BLaER1 (cell line): Measurements from ENCODE around the gene CETP.
"Not testable (repeated sequence)": the region's sequence is repeated elsewhere in the genome, so short reads cannot be mapped to it uniquely, and the experiment has no call there.

Experiments used
- H3K27ac ChIP-seq: shearing (Covaris generic); formaldehyde crosslinking; 2 replicates; pipeline ENCODE4 v1.8.1; 2022
- H3K27me3 ChIP-seq: shearing (Covaris generic); formaldehyde crosslinking; 2 replicates; pipeline ENCODE4 v1.8.1; 2022
- H3K36me3 ChIP-seq: shearing (Covaris generic); formaldehyde crosslinking; 2 replicates; pipeline ENCODE4 v1.8.1; 2022
- H3K4me1 ChIP-seq: shearing (Covaris generic); formaldehyde crosslinking; 2 replicates; pipeline ENCODE4 v1.8.1; 2022
- H3K4me2 ChIP-seq: shearing (Covaris generic); formaldehyde crosslinking; 2 replicates; pipeline ENCODE4 v1.8.1; 2022
- H3K4me3 ChIP-seq: shearing (Covaris generic); formaldehyde crosslinking; 2 replicates; pipeline ENCODE4 v1.8.1; 2022
- H3K9ac ChIP-seq: shearing (Covaris generic); formaldehyde crosslinking; 2 replicates; pipeline ENCODE4 v1.8.1; 2022
- H3K9me3 ChIP-seq: shearing (Covaris generic); formaldehyde crosslinking; 2 replicates; pipeline ENCODE4 v1.8.1; 2022
- H4K20me1 ChIP-seq: shearing (Covaris generic); formaldehyde crosslinking; 2 replicates; pipeline ENCODE4 v1.8.1; 2022
- Cebpa-rat ChIP-seq: shearing (Covaris generic); IDR thresholded peaks from 2 replicates; pipeline ENCODE4 v1.8.1; 2022

The CETP gene

DNA sequence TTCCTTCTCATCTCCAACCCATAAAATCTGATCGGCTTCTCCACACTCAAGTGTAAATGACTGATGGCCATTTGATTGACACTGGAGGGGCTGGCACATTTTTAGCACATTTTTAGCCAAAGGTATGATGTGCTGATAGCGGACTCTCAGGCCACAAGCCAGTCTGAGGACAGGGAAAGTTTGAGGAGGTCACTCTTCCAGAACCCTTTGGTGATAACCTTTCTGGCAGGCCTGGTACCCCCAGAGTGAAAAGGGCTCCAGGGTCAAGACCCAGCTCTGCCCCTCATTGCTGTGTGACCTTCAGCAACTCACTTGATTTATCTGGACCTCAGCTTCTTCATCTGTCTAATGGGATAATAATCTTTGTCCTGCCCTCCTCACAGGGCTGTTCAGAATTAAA, 25.9 kb downstream of the CETP start:
- Histone ChIP-seq H3K4me1 (peaks cover 94% of the 10 kb centered on the region), H4K20me1 (no peaks in the 10 kb centered on the region), H3K4me3 (no peak overlapping the region), H3K4me2 (peak overlapping the region; percentile 89), H3K9me3 (no peaks in the 10 kb centered on the region), H3K36me3 (no peaks in the 10 kb centered on the region), H3K9ac (no peak overlapping the region), H3K27me3 (no peaks in the 10 kb centered on the region), H3K27ac (no peak overlapping the region)
- no peak for TF ChIP-seq Cebpa-rat

DNA sequence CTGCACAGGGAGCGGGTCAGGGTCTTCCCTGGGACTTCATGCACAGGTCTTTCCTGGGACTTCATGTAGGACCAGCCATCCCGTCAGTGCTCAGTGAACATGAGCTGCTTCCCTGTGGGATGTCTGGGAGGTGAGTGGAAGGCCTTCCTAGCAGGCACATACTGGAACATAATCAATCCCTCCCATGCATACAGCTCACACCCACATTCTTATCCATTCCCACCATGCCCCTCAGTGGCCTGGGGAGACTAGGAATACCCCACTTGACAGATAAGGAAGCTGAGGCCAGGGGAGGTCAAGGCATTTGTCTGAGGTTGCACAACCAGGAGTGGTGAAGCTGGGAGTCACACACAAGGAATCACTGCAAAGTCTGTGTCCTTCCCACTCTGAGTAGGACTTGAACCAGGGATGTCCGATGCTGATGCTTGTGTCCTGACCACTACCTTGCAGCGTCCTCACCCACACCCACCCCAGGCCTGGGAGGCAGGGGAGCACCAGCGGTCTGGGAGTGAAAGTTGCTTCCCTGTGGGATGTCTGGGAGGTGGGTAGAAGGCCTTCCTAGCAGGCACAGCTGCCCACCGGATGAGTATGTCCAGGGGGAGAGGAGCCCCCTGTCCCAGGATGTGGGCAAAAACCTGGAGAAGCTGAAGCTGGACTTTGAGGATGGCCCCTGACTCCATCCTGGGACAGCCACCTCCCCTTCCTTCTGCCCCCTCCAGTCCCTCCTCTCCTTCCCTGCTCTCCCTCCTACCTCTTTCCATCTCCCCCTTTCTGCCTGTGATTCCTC, 26.6 kb downstream of the CETP start:
- H3K36me3 ChIP-seq = no peaks in the 10 kb centered on the region
- H3K27ac ChIP-seq = peak overlapping the region; percentile 85
- peaks cover 90% of the 10 kb centered on the region for H3K4me1 ChIP-seq
- no peaks in the 10 kb centered on the region for H3K9me3 ChIP-seq
- peak overlapping the region; percentile 89 for H3K4me2 ChIP-seq
- peak overlapping the region; percentile 83 for H3K4me3 ChIP-seq
- TF ChIP-seq Cebpa-rat = no peak
- peak overlapping the region; percentile 87 for H3K9ac ChIP-seq
- no peaks in the 10 kb centered on the region for H3K27me3 ChIP-seq
- H4K20me1 ChIP-seq = no peaks in the 10 kb centered on the region

DNA sequence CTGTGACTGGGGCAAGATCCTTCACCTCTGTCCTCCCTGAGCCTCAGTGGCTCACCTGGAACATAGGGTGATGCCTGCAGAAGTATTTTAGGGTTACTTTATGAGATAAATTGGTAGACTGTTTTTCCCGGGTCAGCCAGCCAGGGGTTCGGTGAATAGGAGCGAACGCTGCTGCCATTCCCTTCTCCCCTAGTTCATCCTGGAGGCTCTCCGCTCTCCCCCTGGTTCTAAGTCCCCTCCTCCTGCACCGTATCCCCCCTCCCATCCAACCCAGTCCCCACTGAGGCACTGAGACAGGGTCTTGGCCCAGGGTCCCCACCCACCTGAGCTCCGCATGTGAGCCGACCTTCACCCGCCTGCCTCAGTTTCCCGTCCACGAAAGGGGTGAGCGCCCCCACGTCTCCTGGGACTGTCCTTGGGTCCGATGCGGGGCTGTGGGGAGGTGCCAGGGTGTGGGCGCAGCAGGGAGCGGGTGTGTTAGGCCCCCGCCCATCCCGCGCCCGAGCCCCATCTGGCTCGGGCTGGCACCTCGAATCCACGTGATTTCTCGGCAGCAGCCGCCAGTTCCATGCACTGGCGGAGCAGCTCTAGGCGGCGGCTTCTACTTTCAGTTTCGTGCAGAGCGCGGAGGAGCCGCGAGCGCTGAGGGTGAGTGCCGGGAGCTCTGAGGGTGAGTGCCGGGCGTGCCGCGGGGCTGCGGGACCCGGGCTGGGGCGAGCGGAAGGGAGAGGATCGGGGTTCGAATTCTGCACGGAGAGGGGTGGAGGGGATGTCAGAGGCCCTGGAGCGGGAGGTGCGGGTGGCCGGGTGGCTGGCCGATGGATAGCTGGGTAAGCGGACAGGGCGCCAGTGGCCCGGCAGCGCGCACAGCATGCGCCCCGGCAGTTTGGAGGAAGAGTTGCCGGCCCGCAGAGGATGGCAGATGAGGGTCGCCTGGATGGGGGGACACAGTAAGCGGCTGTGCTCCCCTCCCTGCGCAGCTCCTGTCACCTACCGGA, 27.5 kb downstream of the CETP start, which contains the start of gene NLRC5:
Gene NLRC5, plus strand, starts transcription at position 610 of the 998 bp plus-strand sequence. CDS start 31,156 bp downstream, outside the sequence.
- peak within 1 kb of the TSS; percentile 85 for H3K27ac ChIP-seq
- H3K4me2 ChIP-seq = peak within 1 kb of the TSS; percentile 89
- no peaks in the 10 kb centered on the region for H3K27me3 ChIP-seq
- no peaks in the 10 kb centered on the region for H3K9me3 ChIP-seq
- H3K4me1 ChIP-seq = peaks cover 85% of the 10 kb centered on the region
- H4K20me1 ChIP-seq = peaks cover 1% of the 10 kb centered on the region; the same call in 1 of the 2 replicates
- no peak for TF ChIP-seq Cebpa-rat
- H3K36me3 ChIP-seq = no peaks in the 10 kb centered on the region
- peak within 1 kb of the TSS; percentile 87 for H3K9ac ChIP-seq
- H3K4me3 ChIP-seq = peak within 1 kb of the TSS; percentile 83

DNA sequence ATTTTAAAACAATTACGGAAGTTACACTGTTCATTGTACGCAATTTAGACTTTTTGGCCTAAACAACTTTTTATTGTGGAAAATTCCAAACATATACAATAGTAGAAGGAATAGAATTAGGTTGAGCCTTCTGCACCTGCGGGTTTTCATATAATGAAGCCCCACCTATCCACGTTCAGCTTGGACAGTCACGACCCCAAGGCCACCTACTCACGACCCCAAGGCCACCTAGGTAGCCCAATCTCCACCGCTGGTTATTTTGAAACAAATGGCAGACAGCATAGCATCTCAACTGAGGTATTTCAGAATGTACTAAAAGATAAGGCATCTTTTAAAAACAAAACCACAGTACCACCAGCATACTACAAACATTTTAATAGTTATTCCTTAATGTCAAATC, 28.2 kb downstream of the CETP start:
- Histone ChIP-seq H3K36me3 (no peaks in the 10 kb centered on the region), H3K4me2 (peak overlapping the region; percentile 89), H3K27ac (peak overlapping the region; percentile 85), H4K20me1 (peaks cover 9% of the 10 kb centered on the region; the same call in 1 of the 2 replicates), H3K4me3 (peak overlapping the region; percentile 83), H3K9me3 (no peaks in the 10 kb centered on the region), H3K27me3 (no peaks in the 10 kb centered on the region), H3K4me1 (peaks cover 85% of the 10 kb centered on the region), H3K9ac (peak overlapping the region; percentile 87)
- no peak for TF ChIP-seq Cebpa-rat

DNA sequence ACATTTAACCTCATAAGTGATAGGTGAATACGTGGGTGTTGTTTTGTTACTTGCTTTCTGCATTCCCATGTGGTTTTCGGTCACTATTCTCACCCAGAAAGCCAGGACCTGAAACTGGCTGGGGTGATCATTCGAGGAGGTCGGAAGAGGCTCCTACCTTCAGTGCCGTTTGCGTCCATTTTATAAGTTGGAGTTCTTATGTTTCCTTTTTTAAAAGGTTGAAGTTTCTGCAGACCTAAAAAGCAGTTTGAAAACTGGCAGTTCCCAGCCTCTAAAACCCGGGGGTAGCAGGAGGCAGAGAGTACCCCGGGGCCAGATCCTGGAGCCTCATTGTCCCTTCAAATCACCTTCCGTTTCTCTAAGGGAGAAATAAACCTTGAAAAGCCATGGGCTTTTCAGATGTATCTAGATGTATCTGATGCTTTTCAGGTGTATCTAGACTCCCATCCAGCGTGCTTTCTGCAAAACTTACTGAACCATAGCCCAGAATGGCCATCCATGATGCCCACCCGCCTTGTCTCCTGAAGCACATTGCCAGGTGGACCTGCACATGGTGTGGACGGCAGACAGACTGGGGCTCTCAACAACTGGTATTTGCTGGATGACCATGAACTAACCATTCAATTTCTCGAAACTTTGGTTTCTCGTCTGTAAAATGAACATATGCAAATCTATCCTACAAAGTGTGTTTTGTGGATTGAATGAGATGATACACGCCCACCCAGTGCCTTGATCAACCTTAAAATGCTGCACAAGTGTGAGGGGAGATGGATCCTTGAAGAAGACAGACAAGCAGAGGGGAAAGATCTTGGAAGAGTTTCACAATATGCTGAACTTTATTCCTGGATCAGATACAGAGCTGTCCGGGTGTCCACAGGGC, 28.9 kb downstream of the CETP start:
- Histone ChIP-seq H3K27me3 (no peaks in the 10 kb centered on the region), H4K20me1 (peaks cover 14% of the 10 kb centered on the region; the same call in 1 of the 2 replicates), H3K9me3 (no peaks in the 10 kb centered on the region), H3K4me2 (peak overlapping the region; percentile 89), H3K4me3 (peak overlapping the region; percentile 83), H3K27ac (no peak overlapping the region; the same call in 1 of the 2 replicates), H3K4me1 (peaks cover 85% of the 10 kb centered on the region), H3K36me3 (no peaks in the 10 kb centered on the region), H3K9ac (peak overlapping the region; percentile 87; the same call in 1 of the 2 replicates)
- no peak for TF ChIP-seq Cebpa-rat

DNA sequence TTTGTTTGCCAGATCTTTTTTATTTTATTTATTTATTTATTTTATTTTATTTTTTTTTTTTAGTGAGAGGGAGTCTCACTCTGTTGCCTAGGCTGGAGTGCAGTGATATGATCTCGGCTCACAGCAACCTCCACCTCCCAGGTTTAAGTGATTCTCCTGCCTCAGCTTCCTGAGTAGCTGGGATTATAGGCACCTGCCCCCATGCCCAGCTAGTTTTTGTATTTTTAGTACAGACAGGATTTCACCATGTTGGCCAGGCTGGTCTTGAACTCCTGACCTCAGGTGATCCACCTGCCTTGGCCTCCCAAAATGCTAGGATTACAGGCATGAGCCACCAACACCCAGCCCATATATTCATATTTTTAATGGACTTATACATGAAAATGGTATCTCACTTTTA, 30.7 kb downstream of the CETP start:
- H3K9ac ChIP-seq, H3K9me3 ChIP-seq, H3K4me3 ChIP-seq, H3K27ac ChIP-seq, H3K27me3 ChIP-seq, H3K4me2 ChIP-seq, H3K36me3 ChIP-seq: not testable (repeated sequence)
- H4K20me1 ChIP-seq = peaks cover 14% of the 10 kb centered on the region; the same call in 1 of the 2 replicates
- H3K4me1 ChIP-seq = peaks cover 74% of the 10 kb centered on the region

DNA sequence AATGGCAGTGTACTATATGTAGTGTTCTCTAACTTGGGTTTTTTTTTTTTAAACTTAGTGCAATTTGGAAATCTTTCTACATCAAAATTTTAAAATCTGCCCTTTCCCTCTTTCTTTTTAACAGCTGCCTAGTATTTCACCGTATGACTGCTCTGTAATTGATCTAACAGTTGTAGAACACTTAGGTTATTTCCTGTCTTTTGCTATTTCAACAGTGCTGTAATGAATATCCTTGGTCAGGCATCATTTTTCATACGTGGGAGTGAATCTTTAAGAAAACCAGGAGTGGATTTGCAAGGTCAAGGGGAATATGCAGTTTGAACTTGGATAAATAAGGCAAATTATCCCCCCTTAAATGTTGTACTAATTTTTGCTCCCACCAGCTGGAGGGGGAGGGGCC, 31.5 kb downstream of the CETP start:
- no peak for TF ChIP-seq Cebpa-rat
- H3K36me3 ChIP-seq = no peaks in the 10 kb centered on the region
- H3K27me3 ChIP-seq = no peaks in the 10 kb centered on the region
- no peak overlapping the region for H3K9ac ChIP-seq
- H3K4me1 ChIP-seq = peaks cover 66% of the 10 kb centered on the region
- no peak overlapping the region for H3K4me2 ChIP-seq
- no peak overlapping the region for H3K27ac ChIP-seq
- no peak overlapping the region for H3K4me3 ChIP-seq
- H3K9me3 ChIP-seq = no peaks in the 10 kb centered on the region
- peaks cover 14% of the 10 kb centered on the region; the same call in 1 of the 2 replicates for H4K20me1 ChIP-seq

DNA sequence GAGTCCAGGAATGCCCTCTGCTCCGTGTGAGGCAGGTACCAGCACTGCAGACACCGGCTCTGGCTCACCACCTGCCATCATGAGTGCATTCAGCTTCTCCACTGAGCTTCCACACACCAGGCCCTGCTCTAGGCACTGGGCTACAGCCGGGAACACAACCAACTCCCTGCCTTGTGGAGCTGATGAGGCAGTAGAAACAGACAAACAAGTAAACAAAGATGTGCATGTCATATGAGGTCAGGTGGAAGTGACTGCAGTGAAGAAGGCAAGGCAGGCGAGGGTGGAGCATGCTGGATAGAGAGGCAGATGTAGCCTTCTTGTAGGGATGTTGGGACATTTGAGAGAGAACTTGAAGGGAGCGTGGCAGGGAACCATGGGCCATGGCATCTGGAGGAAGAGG, 32.6 kb downstream of the CETP start:
- Histone ChIP-seq H3K4me2 (peak overlapping the region; percentile 48), H3K27ac (no peak overlapping the region), H3K9me3 (no peaks in the 10 kb centered on the region), H3K36me3 (no peaks in the 10 kb centered on the region), H3K9ac (no peak overlapping the region), H3K4me1 (peaks cover 66% of the 10 kb centered on the region), H4K20me1 (peaks cover 14% of the 10 kb centered on the region; the same call in 1 of the 2 replicates), H3K27me3 (no peaks in the 10 kb centered on the region), H3K4me3 (no peak overlapping the region)
- TF ChIP-seq Cebpa-rat = no peak
